Measurements from ENCODE around the gene ATP6V1G3. TPM values are rescaled to one million over a fixed set of nuclear protein-coding genes. Genes with fewer than 3 reads are reported as not detected.
"Not testable (repeated sequence)": the region's sequence is repeated elsewhere in the genome, so short reads cannot be mapped to it uniquely, and the experiment has no call there.

ATP6V1G3 gene, protein sequence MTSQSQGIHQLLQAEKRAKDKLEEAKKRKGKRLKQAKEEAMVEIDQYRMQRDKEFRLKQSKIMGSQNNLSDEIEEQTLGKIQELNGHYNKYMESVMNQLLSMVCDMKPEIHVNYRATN
- polyA plus RNA-seq (ENCODE audit: insufficient read length in 10 of 10): not detected
- long read RNA-seq, donor 1: 0 reads
- long read RNA-seq, donor 2: 0 reads
- long read RNA-seq, donor 3: 0 reads
- long read RNA-seq, donor 4: 0 reads
- long read RNA-seq, donor 5: 0 reads
- long read RNA-seq, donor 6: 0 reads
- long read RNA-seq, donor 7: 0 reads
- long read RNA-seq, donor 8: 0 reads
- long read RNA-seq, donor 9: 0 reads

GRCh38 chr1:198540580-198540979 lies at the start of gene ATP6V1G3:
Gene ATP6V1G3 (minus strand): TSS chr1:198540680. CDS start chr1:198540650, 30 bp downstream.
- no peak for DNase-seq

DNA sequence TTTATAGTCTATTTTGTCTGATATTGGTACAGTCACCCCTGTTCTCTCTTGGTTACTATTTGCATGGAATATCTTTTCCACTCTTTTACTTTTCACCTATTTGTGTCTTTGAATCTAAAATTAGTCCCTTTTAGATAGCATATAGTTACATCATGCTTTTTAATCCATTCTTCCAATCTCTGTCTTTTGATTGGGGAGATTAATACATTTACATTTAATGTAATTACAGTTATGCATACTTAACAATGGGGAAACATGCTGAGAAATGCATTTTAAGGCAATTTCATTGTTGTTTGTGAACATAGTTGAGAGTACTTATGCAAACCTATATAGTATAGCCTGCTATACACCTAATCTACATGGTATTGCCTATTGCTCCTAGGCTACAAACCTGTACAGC lies 48.4 kb upstream of the ATP6V1G3 start:
- no peak for DNase-seq

- no peak for DNase-seq
Measured at GRCh38 chr1:198584163-198584562, 43.7 kb upstream of the ATP6V1G3 start.

DNA sequence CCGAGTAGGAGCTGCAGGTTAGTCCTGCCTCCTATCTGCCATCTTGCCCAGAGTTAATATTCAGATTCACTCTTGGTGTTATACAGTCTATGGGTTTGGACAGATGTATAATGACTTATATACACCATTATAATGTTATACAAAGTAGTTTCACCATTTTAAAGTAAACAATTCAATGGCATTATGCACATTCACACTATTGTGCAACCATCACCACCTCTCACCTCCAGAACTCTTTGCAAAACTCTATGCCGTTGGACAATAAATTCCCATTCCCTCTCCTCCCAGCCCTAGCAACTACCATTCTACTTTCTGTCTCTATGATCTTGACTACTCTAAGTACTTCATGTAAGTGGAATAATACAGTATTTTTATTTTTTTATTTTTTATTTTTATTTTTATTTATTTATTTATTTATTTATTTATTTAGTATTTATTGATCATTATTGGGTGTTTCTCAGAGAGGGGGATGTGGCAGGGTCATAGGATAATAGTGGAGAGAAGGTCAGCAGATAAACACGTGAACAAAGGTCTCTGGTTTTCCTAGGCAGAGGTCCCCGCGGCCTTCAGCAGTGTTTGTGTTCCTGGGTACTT lies 42.8 kb upstream of the ATP6V1G3 start:
- DNase-seq: not testable (repeated sequence)

DNA sequence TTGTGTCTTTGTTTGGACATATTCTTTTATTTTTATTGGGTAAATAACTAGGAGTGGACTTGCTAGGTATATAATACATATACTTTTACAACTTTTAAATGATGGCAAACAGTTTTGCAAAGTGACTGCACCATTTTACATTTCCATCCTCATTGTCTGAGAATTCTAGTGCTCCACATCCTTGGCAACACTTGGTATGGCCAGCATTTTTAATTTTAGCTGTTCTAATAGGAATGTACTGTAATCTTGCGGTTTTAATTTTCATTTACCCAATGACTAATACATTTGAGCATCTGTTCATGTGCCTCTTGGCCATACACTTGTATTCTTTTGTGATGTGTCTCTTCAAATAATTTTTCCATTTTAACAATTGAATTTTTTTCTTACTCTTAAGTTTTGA lies 37.0 kb upstream of the ATP6V1G3 start:
- peak in 1 of 3 donors; percentile 62 for DNase-seq

DNA sequence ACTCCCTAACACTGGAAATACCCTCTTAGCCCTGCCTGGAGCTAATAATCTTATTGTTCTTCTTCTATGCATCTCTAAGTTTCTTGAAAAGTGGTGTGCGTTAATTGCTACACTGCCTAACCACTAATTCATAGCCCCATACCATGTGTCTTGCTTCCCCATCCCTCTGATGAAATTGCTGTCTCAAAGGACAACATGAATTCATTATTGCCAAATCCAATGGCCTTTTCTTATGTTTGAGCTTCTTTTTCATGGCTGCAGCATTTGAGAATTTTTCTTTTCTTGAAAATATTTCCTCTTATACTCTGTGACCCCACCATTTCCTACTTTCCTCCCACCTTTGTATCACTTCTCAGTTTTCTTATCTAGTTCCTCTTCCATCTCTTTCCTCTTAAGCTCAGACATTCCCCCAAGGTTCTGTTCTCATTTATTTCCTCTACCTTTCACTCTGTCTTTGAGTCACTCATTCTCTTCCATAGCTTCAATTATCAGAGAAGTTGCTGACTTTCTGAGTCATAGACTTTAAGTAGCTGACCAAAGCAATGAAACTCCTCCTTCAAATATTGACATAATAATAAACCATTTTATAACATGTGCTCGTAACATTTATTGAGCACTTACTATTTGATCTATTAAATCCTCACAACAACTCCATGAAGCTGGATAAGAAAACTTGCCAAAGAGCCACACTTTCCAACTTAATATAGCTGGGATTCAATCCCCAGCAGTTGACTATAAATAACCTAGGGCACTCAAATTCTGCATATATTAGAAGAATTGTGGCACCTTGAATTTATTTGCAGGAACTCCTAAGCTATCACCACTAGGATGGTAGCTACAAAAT lies 35.5 kb upstream of the ATP6V1G3 start:
- no peak for DNase-seq

- no peak for DNase-seq
Measured at GRCh38 chr1:198575292-198575691, 34.8 kb upstream of the ATP6V1G3 start.

GRCh38 chr1:198574325-198574724 lies 33.8 kb upstream of the ATP6V1G3 start:
- DNase-seq: no peak

GRCh38 chr1:198564716-198565115 lies 24.2 kb upstream of the ATP6V1G3 start:
- DNase-seq: no peak

DNA sequence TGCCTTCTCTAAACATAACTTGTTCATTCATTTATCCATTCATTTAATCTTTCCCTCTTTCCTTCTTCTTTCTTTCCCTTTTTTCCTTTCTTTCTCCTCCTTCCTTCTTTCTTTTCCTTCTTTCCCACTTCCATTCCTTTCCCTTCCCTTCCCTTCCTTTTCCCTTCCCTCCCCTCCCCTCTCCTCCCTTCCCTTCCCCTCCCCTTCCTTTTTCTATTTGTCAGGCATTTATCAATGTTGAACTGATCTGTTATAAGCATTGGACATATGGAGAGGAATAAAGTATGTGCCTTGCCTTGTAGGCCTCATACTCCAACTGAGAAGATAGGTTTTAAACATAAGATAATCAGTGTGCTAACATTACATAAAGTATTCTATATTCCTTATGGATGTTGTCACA lies 23.7 kb upstream of the ATP6V1G3 start:
- DNase-seq: no peak

GRCh38 chr1:198563583-198563982 lies 23.1 kb upstream of the ATP6V1G3 start:
- DNase-seq: no peak

- DNase-seq: peak in 1 of 3 donors; percentile 10
Measured at GRCh38 chr1:198560161-198560560, 19.7 kb upstream of the ATP6V1G3 start.

DNA sequence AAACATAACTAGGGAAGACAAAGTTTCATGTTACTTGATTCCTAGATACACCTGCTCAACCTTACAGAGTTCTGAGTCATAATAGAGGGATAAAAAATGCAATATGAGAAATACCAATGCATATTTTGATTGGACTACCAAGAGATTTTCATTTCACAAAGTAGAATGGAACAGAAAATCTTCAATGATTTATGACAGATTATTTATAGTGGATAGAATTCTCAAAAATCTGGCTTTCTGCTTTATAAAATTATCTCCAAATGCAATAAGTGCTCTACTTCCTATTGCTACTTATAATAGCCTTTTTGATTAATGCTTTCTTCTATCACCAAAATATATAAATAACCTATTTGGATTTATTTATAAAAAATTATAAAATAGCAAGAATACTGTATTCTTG lies 18.9 kb upstream of the ATP6V1G3 start:
- no peak for DNase-seq

DNA sequence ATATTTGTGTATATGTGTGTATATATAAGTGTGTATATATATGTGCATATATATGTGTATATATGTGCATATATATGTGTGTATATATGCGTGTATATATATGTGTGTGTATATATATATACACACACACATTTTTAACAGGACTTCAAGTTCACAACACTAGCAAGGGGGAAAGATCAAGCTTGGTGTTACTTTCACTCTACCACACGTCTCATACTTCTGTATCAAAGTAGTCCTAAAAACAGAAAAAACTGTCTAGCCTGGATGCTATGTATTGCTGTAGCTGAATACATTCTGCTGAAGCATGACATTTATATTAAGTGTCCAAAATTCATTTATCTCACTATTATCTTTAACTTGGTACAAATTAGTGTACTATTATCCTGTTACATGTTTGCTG lies 17.9 kb upstream of the ATP6V1G3 start:
- no peak for DNase-seq

DNA sequence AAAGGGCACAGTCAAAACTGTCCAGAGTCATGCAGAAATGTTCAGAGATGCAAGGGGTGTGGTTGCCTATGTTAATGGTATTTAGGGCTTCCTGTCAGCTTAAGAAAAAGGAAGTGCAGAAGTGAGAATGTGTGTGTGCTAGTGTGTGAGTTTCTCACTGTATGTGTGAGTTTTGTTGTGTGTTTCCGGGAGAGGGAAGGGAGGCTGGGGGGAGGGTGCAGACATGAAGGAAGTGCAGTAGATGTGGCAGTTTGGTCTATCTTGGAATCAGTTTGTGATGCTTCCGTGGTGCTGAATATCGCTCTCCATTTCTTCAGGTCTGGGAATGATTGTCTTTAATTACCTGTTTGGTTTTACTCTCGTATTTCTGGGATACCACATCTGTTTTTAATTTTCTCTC lies 16.5 kb upstream of the ATP6V1G3 start:
- DNase-seq: peak; percentile 11 to 47 (median 24)

DNA sequence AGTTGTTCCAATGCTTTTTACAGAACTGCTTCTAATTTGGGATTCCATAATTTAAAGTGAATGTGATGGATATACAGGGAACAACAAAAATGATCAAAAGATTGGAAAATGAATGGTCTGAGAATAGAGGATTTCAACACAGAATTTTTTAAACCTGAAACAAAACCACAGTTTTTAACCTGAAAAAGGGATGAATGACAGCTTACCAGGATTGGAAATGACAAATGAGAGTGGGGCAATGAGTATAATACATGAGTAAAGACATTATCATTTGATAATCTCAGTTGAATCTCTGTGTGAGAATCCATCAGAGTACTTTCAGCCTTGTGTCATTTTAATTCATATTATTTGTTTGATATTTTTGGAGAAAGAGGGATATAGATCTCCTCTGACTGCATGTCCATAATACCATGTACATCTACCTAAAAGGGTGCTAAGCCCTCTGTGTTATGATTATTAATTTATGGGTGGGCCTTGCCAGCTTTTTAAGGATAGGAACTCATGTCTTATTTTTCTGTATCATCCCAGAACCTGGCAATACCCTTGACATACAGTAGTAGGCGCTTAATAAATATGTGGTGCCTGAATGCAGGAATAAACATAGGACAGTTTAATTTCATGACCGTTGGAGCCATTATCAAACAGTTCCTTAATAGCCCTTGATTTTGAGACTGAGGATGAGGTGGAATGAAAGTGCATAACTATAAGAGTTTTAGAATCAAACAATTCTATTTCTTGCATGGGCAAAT lies 12.4 kb upstream of the ATP6V1G3 start:
- DNase-seq: no peak

GRCh38 chr1:198550941-198551524 lies 10.6 kb upstream of the ATP6V1G3 start:
- DNase-seq: no peak

- DNase-seq: no peak
Measured at GRCh38 chr1:198549866-198550265, 9.4 kb upstream of the ATP6V1G3 start.

DNA sequence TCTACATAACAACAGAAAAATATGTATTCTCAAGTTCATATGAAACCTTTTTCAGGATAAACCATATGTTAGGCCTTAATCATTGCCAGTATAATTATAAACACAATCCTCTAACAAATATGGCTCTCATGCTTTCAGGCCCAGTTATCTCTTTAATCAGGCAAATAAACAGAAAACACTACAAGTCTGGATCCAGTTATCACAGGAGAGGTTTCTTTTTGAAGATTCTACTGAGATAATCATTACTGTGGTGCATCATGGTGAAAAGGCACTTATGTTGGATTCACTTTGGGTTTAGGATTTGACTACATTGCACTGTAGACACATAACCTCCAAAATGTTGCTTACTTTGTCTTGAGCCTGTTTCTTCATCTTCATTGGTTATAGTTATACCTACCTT lies 8.4 kb upstream of the ATP6V1G3 start:
- no peak for DNase-seq

- no peak for DNase-seq
Measured at GRCh38 chr1:198545156-198545555, 4.7 kb upstream of the ATP6V1G3 start.

DNA sequence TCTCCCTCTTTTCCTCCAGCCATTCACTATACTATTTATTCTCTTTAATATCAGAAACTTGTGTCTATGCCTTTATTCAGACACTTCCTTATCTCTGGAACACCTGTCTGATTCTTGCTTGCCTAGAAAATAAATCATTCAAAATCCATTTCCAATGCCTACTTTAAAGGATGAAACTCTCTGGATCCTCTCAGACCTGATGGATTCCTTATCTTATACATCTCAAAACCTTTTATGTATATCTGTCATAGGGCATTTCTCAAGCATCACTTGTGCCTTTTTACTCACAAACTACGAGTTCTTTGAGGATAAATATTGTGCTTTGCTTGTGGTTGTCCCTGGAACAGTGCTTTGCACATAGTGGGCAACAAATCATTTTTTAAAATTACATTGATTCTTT lies 3.8 kb upstream of the ATP6V1G3 start:
- DNase-seq: no peak
